Non-pigmented ciliary epithelial cell (primary cell): ENCODE data around the gene ZC3H12A.

ENCODE experiments used
- DNase-seq: peaks from one replicate; pipeline ENCODE4 v3.0.0-alpha.2; 2010; ENCODE audit warnings: low read depth

Gene ZC3H12A

DNA sequence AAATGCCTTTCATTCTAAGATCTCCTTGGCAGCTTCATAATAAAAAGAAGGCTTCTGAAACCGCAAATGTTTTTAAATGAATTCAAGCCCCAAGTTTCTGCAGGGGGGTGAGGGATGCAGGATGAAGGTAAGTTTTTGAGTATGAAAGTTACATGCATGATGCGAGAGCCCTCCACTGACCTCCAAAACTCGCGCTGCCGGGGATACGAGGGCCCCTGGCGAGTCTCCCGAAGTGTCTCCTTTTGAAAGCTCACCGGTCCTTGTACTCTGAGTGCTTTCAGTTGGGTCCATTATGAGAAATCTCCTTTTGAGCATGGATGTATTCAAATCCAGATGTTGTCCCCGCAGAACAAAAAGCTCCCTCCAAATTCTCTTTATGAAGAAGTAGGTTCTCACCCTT lies 18.9 kb upstream of the ZC3H12A start:
- no peak for DNase-seq

DNA sequence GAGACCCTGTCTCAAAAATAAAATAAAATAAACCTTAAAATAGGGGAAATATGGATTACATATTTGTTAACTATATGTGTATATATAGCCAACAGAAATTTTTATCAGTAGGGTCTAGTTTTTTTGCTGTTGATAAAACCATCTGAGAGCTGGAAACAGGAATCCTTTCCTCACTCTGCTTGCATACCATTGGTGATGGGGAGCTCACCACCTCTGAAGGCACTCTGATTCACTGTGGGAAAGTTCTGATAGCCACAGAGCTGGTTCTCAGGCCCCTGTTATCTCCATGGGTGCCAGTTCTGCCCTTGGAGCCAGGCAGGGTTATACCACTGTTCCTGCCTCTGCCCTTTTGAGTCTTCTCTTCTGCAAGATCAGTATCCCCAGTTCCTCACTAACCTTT lies 17.8 kb upstream of the ZC3H12A start:
- no peak for DNase-seq

DNA sequence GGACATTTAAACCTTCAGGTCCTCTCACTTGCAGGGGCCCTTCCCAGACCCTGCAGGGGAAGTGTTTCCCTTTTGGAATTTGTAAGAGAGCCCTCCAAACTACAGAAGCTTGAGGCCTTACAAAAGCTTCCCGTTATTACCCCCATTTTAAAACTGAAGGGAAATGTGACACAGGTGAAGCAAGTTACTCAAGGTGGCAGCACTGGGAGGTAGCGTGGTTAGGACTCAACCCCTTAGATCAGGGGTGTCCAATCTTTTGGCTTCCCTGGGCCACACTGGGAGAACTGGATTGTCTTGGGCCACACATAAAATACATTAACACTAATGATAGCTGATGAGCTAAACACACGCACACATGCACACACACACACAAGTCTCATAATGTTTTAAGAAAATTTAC lies 15.8 kb upstream of the ZC3H12A start:
- no peak for DNase-seq

DNA sequence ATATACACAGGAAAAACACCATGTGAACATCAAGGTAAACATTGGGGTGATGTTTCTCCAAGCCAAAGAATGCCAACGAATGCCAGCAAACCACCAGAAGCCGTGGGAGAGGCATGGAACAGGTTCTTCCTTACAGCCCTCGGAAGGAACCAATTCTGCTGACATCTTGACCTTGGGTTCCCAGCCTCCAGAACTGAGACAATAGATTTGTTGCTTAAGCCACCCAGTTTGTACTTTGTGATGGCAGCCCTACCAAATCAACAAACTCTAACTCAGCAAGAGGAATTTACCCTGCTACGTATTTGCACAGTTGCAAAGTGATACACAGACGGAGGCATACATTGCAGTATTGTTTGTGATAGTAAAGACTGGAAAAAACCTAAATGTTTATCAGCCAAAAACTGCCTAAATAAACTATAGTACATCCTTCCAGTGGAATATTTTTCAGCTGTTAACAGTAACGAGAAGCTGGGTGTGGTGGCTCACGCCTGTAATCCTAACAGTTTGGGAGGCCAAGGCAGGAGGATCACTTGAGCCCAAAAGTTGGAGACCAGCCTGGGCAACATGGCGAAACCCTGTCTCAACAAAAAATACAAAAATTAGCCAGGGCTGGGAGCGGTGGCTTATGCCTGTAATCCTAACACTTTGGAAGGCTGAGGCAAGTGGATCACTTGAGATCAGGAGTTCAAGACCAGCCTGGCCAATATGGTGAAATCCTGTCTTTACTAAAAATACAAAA lies 12.5 kb upstream of the ZC3H12A start:
- no peak for DNase-seq

DNA sequence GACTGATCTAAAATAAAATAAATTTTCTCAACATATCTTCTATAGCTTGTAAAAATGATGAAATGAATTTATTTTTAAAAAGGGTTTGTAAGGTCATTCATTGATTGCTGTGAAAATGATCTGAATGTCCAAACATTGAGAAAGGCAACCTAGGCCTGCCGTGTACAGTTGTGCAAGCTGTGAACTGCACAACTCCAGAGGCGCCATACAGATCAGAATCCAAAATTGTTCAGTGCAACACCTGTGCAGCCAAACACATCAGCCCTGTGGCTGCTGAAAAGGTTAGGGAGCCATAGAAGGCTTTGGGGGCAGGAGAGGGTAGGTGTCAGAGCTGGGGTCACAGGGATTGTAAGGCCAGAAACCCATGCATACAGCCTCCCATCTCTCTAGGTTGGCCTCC lies 9.9 kb upstream of the ZC3H12A start:
- DNase-seq, result no peak

DNA sequence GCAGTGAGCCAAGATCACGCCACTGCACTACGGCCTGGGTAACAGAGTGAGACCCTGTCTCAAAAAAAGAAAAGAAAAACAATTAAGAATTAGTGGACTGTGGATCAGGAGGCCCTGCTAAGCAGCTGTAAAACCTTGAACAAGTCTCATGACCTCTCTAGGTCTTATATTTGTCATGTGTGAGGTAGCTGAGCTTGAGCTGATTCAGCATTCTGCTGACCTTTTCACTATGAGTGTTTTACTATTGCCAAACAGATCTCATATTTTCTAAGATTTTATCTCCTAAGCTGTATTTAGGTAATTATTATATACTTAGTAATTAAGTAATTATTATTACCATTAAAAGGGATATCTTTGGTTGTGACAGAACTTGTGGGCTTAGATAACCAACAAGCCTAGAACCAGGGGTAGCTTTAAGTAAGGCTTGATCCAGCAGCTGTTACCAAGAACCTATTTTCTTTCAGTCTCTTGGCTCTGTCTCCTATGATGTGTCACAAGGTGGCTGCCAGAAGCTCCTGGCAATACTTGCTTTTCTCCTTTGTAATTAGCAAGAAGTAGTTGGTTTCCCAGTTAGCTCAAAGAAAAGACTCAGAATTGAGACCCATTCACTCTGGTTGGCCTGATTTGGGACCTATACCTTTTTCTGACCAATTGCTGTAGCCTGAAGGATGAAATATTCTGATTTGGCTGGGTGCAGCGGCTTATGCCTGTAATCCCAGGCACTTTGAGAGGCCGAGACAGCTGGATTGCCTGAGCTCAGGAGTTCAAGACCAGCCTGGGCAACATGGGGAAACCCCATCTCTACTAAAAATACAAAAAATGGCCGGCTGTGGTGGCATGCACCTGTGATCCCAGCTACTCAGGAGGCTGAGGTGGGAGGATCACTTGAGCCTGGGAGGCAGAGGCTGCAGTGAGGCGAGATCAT lies 8.5 kb upstream of the ZC3H12A start:
- no peak for DNase-seq

DNA sequence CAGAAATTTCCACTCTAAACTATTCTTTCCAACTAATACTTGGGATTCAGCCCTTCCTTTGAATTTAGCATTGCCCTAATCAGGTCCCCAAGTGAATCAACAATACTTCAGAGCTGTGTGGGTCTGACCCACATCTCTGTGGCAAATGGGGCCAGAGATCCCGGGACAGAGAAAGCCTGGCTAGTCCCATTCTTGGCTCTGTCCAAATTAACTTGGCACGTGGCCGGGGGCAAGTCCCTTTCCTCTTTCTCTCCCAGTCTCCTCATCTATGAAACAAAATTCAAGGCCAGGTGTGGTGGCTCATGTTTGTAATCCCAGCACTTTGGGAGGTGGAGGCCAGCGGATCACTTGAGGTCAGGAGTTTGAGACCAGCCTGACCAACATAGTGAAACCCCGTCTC lies 6.3 kb upstream of the ZC3H12A start:
- DNase-seq, result no peak

DNA sequence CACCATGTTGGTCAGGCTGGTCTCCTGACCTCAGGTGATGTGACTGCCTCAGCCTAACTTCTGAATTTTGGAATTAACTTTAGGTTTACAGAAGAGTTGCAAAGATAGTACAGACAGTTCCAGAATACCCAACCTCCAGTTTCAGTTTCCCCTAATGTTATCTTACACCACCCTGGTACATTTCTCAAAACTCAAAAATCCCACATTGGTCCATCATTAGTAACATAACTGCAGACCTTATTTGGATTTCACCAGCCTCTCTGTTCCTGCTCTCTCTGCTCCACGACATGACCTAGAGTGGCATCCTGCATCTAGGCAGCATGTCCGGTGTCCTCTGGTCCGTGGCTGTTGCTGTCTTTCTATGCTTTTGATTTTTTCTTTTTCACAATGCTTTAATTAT lies 5.0 kb upstream of the ZC3H12A start:
- no peak for DNase-seq

DNA sequence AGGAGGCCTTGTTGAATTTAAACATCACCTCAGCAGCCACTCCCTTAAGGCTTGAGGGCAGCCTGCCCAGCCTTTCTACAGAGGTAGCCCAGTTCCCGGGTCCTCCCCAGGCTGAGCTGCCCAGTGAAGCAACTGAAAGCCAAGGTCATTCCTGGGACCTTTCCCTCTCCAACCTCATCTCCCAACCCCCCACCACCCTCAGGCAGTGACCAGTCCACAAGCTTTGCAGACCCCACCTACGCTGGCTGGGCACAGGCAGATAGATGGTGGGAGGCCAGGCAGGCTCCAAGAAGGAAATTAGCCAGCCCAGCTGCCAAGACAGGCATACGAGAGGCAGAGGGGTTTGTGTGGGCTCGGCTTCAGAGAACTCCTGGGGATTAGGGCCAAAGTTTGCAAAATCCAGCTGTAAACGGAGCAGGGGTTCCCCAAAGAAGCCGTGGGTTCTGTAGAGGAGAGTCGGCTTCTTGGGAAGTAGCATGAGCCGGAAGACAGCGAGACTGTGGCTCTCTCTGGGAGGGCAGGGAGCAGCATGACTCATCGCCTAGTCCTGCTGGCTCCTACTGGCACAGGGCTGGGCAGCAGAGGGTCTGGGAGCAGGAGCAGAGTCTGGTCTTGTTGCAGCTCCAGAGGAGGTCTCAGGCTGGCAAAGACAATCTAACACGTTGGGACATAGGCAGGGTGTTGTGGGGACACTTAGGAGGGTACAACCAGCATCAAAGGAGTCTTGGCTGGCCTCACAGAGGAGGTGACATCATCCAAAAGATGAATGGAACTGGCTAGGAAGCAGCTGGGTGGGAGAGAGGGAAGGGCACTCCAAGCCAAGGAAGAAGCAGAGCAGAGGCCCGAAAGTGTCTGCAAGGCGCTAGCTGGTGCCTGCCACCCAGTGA lies 2.8 kb upstream of the ZC3H12A start:
- DNase-seq, result peak; percentile 80

DNA sequence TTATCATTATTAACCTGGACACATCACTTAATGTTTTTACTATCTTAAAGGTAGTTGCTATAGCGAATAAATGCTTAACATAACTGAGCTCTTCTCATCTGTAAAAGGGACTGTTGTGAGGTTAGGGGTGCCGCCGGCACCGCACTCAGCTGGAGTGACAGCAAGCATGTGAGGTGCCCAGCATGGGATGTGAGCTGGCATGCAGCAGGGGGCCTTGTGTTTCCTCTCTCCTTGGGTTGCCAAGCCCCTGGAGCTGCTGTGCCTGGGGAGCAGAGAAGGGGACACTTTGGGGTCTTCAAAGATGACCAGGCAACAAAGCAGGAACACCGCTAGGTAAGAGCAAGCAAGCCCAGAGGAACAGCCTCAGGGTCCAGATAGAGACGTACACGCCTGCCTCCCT lies 2.1 kb upstream of the ZC3H12A start:
- DNase-seq, result no peak

DNA sequence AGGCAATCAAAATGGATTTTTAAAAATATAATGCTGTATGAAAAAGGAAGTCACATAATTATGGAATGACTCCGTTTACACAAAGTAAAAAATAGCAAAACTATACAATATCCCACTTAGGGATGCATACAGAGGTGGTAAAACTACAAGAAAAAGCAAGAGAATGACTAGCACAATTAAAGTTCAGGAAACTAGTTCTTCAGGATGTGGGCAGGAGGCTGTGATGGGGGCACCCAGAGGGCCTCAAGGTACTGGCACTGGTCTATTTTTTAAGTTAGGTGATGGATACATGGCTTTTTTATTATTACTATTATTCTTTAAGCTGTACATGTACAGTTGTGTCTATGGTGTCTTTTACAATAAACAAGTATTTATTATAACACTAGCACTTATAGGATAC lies 1.4 kb upstream of the ZC3H12A start:
- no peak for DNase-seq

DNA sequence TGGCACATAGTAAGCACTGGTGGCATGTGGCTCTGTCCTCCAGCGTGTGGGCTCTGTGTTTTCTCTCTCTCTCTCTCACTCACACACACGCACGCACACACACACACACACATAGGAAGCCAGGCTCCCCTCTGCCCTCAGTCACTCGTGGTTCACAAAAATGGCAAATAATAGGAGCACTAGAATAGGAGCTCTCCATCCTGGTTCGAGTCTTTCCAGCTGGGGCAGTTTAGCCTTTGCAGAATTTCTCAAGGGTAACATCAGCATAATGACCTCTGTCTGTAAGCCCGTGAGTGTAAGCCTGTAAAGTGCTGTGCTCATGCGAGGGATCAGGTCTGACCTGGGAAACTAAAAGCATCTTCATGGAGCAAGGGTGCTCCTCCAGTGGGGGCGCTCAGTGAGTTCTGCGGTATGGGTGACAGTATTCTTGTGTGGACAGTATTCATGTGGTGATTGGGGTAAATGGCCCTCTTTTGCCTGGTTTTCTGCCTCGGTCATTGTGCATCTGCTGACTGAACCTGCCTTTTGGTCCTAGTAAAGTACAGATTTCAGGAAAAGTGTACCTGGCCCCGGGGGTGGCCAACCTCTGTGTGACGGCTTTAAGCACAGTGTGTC lies 842 bp upstream of the ZC3H12A start:
- no peak for DNase-seq

DNA sequence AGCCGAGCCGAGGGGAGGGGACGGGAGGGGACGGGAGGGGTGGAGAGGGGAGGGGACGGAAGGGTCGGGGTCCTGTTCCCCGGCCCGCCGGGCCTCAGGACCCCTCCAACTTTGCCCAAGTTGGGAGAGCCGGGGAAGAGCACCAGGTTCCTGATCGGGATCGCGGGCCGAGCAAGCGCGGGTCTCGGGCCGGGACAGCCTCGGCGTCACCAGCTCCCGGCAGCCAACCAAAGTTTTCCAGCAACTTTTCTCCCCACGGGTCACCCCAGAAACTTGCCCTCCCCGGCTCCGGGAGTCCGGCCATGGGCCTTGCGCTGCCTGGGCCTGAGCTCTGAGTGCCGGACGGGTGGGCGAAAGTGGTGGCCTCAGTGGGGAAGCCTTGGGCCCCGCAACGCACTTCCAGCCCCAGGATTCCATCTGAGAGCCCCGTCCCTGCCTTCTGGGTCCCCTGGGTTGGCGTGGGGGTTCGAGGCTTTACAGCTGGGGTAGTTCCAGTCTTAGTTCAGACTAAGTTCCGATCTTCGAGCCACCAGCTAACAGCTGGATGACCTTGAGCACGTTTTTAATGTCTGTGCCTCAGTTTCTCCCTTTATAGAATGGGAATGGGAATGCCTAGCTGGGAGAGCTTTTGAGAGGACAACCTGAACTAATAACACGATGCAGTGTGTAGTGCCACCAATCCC lies 458 bp downstream of the ZC3H12A start:
- DNase-seq, result no peak

DNA sequence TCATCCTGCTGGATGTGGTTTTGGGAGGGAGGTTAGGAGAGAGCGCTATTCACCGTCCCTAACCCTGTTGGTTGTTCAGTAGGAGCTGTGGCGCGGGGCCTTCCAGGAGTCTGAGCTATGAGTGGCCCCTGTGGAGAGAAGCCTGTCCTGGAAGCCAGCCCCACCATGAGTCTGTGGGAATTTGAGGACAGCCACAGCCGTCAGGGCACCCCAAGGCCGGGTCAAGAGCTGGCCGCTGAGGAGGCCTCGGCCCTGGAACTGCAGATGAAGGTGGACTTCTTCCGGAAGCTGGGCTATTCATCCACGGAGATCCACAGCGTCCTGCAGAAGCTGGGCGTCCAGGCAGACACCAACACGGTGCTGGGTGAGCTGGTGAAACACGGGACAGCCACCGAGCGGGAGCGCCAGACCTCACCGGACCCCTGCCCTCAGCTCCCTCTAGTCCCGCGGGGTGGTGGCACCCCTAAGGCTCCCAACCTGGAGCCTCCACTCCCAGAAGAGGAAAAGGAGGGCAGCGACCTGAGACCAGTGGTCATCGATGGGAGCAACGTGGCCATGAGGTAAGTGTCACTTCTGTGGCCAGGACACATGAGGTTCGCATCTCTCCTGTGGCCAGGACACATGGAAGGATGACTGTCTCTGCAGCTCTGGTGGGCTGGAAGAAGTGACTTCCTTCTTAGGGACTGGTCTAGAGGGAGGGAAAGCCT lies 1.2 kb downstream of the ZC3H12A start:
- DNase-seq, result no peak

DNA sequence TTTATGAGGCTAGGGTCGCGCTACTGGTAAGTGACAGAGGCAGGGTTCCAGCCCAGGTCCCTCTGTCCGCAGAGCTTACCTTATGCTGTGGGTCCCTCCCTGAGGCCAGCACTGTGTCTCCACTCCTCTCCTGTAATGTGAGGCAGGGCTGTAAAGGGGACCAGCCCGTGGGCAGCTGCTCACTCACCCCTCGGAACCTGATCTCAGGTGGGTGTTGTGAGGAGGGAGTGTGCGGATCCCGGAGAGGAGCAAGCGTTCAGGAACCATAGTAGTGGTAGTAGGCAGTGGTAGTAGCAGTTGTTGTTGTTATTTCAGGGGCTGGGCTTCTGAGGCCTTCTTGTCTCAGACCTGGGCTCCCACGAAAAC lies 1.7 kb downstream of the ZC3H12A start:
- no peak for DNase-seq

DNA sequence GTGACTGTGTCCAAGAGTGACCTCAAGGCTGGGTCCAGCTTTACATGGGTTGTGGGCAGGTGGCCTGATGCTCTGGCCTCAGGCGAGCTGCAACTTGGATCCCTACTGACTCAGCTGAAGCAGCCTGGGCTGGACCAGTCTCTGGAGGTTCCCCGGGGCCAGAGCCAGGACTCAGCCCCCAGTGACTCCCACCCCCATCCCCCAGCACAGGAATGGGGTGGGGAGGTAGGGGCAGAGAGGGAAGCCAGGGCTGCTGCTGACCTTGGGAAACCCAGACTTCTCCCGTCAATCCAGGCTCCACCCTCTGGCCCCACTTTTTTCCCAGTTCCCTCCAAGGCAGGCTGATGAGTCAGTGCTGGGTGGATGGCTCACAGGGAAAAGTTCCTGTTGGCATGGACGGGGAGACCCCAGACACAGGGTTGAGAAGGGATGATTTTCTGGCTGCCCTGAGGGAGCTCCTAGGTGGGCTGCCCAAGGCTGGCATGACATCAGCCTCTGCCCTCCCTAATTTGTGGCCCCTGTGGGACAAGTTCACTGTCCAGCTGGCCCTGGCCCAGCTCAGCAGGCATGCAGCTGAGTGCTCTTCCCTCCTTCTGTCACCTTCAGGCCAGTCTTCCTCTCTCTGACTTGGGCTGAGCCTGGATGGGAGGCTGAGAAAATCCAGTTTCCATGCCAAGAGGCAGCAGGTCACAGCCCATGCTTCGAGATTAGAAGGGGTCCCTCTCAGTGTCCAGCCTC lies 2.2 kb downstream of the ZC3H12A start:
- no peak for DNase-seq

DNA sequence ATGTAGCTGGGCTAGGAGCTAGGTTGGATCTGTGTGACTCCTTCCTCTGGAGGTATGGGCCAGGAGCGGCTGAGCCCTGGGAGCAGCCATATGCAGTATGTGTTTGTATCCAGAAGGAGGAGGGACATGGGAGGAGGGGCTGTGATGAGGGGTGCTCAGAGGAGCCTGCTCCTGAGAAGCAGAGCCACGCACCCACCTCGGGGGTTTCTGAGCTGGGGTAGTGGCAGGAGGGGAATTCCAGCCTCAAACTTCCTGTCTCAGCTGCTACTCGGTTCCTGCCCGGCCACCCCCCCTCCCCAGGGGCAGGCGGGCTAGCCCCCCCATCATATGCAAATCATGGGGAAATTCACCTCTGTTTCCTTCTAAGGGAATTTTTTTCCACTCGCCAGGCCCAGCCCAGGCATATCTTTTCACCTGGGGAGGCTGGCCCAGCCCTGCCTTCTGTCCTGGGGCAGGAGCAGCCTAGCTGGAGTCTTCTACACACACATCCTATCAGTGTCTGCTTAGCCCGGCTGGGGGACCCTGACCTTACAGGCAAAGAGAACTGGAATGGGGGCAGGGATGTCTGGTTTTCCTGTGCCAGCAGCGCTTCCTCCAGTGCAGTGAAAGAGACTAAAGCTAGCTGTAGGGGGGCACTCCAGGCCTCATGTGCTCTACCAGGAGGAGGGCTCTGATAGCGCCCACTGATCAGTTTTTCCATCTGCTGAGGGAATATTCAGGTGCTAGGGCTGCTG lies 3.0 kb downstream of the ZC3H12A start:
- no peak for DNase-seq

DNA sequence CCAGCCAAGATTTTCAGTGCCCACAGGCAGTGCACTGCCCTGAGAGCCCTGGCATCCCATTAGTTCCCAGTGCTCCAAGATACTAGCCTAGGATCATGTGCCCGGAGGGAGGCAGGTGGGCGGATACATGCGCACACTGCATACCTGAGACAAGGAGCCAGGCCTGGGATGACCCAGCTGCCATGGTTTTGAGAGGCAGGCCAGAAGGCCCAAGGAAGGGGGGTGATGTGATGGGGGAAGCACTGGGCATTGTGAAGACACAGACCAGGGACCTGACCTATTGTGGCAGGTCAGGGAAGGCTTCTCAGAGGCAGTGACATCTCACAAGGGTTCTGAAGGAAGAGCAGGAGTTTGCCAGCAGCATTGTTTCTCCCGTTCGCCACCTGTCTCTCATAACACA lies 3.6 kb downstream of the ZC3H12A start:
- DNase-seq, result no peak

DNA sequence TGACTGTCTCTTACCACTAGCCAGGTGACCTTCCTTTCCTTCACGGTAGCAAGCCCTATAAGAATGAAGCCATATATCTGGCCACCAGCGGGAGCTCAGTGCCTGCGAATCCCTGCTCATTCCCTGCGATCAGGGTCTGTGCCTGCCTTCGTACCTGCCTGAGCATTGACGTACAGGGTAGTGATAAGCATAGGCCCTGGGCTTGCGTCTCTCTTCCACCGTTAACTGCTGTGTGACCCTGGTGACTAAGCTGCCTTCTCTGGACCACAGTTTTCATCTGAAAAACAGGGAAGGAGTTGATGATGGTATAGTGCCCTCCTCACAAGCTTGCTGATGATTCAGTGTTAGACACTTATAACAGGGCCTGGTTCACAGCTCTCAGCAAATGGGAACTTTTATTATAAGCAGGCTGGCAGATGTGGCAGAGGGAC lies 4.1 kb downstream of the ZC3H12A start:
- DNase-seq, result no peak
